ENCODE data around the gene OR4D2. TPM values are rescaled to one million over a fixed set of nuclear protein-coding genes. Genes with fewer than 3 reads are reported as not detected.

OR4D2 gene
- total and polyA plus RNA-seq, 2 of the 4 experiments (the other 2 are of a cell fraction), result not detected

DNA sequence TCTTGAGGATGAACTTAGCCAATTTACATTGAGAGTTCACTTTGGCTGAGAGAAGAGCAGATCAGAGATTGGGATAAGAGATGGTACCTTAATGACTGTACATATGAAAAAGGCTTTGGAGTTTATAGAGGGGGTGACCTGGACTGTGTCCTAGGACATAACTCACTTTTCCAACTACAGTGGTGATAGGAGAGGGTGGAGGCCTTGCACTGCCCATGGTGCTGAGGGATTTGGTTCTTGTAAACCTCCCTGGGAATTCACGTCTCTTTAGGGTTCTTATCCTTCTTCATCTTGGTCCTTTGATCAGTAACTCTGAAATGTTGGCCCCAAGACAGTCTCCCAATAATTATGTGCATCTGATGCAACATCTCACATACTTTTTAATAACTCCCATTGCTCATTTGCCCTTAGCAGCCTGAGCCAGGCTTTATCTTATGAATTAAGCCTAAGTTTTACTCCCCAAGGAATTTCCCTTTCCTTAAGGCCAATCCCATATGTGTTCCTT lies 18.8 kb upstream of the OR4D2 start, which contains the start of gene OR4D1:
TSS of gene OR4D1 (plus strand) at position 455 of the 505 bp plus-strand sequence. CDS start 6,770 bp downstream, outside the sequence.
- Histone ChIP-seq H3K9me3 (ENCODE audit: control insufficient read depth, insufficient read depth, low read length) (no peaks in the 10 kb centered on the region), H3K9me1 (ENCODE audit: insufficient read depth, low read length) (no peaks in the 10 kb centered on the region), H3K56ac (ENCODE audit: extremely low read depth, insufficient read depth, low read length) (no peak within 1 kb of the TSS), H4K5ac (ENCODE audit: low read depth, low read length) (no peak within 1 kb of the TSS), H3K27ac (ENCODE audit: insufficient read depth, low read length) (no peak within 1 kb of the TSS), H3K9ac (ENCODE audit: low read depth, low read length) (no peak within 1 kb of the TSS), H2AK9ac (replicated peaks; ENCODE audit: low read depth, low read length, poor library complexity) (no peak within 1 kb of the TSS), H4K91ac (ENCODE audit: insufficient read depth, low read depth, low read length) (no peak within 1 kb of the TSS), H2AFZ (replicated peaks; ENCODE audit: low read length, poor library complexity) (no peak within 1 kb of the TSS), H3K36me3 (ENCODE audit: control insufficient read depth, insufficient read depth, low read length) (no peaks in the 10 kb centered on the region), H3K4me2 (ENCODE audit: low read depth, low read length) (no peak within 1 kb of the TSS), H3K14ac (replicated peaks; ENCODE audit: low read depth, low read length) (no peak within 1 kb of the TSS), H3K4ac (ENCODE audit: low read depth, low read length) (no peak within 1 kb of the TSS), H2BK20ac (ENCODE audit: low read depth, low read length) (no peak within 1 kb of the TSS), H3K4me1 (ENCODE audit: control insufficient read depth, insufficient read depth, low read length) (no peaks in the 10 kb centered on the region), H2BK5ac (ENCODE audit: low read depth, low read length, poor library complexity, severe bottlenecking) (no peak within 1 kb of the TSS), H4K8ac (ENCODE audit: low read depth in 2 of 2, low read length in 2 of 2) (no peak within 1 kb of the TSS), H4K20me1 (ENCODE audit: insufficient read depth, low read length) (no peaks in the 10 kb centered on the region), H3K4me3 (ENCODE audit: insufficient read depth, low read depth, low read length) (no peak within 1 kb of the TSS), H2BK15ac (ENCODE audit: low read depth, low read length) (no peak within 1 kb of the TSS), H2AK5ac (ENCODE audit: low read depth, low read length) (no peak within 1 kb of the TSS), H3K23ac (ENCODE audit: low read depth, low read length) (no peak within 1 kb of the TSS), H3K27me3 (ENCODE audit: control insufficient read depth, insufficient read depth, low read length) (peaks cover 5% of the 10 kb centered on the region), H3K79me1 (ENCODE audit: low read depth in 1 of 2, low read length in 2 of 2) (no peaks in the 10 kb centered on the region), H2BK120ac (ENCODE audit: low read depth, low read length) (no peak within 1 kb of the TSS), H3K18ac (ENCODE audit: low read depth, low read length) (no peak within 1 kb of the TSS)
- ATAC-seq (ENCODE audit: low read depth), result no peak
- dilution Hi-C loops (cut with HindIII; ENCODE audit: low sequenced_read_pairs, unreplicated experiment), result no loop called here
- in situ Hi-C loops (cut with MboI; ENCODE audit: low sequenced_read_pairs), result no loop called here
- no TSS peak for BruUV-seq (replicated peaks)
- ChIA-PET CTCF (no interaction called here), POLR2A (ENCODE audit: unreplicated experiment) (no interaction called here)
- intact Hi-C loops (cut with micrococcal nuclease), result no loop called here
- TF ChIP-seq MAFK (IDR thresholded peaks at IDR 0.05; ENCODE audit: low read depth, low read length) (no peak), RCOR1 (IDR thresholded peaks at IDR 0.05; ENCODE audit: insufficient replicate concordance, low read length) (no peak), MXI1 (IDR thresholded peaks at IDR 0.05; ENCODE audit: borderline replicate concordance, low read depth, low read length) (no peak), RFX5 (IDR thresholded peaks at IDR 0.05; ENCODE audit: low read depth, low read length) (no peak), BHLHE40 (IDR thresholded peaks at IDR 0.05; ENCODE audit: low read depth, low read length) (no peak), CEBPB (IDR thresholded peaks at IDR 0.05; ENCODE audit: low read depth, low read length) (no peak), POLR2A (IDR thresholded peaks at IDR 0.05; ENCODE audit: low read depth, low read length) (no peak), FOS (IDR thresholded peaks at IDR 0.05; ENCODE audit: low read depth, low read length) (no peak), MAZ (IDR thresholded peaks at IDR 0.05; ENCODE audit: borderline replicate concordance, low read depth, low read length) (no peak)
- TF ChIP-seq, protein P1, sequence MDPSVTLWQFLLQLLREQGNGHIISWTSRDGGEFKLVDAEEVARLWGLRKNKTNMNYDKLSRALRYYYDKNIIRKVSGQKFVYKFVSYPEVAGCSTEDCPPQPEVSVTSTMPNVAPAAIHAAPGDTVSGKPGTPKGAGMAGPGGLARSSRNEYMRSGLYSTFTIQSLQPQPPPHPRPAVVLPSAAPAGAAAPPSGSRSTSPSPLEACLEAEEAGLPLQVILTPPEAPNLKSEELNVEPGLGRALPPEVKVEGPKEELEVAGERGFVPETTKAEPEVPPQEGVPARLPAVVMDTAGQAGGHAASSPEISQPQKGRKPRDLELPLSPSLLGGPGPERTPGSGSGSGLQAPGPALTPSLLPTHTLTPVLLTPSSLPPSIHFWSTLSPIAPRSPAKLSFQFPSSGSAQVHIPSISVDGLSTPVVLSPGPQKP (IDR thresholded peaks at IDR 0.05; ENCODE audit: borderline replicate concordance, low read depth, low read length), result no peak
- TF ChIP-seq, protein P2, sequence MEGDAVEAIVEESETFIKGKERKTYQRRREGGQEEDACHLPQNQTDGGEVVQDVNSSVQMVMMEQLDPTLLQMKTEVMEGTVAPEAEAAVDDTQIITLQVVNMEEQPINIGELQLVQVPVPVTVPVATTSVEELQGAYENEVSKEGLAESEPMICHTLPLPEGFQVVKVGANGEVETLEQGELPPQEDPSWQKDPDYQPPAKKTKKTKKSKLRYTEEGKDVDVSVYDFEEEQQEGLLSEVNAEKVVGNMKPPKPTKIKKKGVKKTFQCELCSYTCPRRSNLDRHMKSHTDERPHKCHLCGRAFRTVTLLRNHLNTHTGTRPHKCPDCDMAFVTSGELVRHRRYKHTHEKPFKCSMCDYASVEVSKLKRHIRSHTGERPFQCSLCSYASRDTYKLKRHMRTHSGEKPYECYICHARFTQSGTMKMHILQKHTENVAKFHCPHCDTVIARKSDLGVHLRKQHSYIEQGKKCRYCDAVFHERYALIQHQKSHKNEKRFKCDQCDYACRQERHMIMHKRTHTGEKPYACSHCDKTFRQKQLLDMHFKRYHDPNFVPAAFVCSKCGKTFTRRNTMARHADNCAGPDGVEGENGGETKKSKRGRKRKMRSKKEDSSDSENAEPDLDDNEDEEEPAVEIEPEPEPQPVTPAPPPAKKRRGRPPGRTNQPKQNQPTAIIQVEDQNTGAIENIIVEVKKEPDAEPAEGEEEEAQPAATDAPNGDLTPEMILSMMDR (conservative IDR thresholded peaks at IDR 0.05; ENCODE audit: low read depth, low read length), result no peak
- TF ChIP-seq, protein P3, sequence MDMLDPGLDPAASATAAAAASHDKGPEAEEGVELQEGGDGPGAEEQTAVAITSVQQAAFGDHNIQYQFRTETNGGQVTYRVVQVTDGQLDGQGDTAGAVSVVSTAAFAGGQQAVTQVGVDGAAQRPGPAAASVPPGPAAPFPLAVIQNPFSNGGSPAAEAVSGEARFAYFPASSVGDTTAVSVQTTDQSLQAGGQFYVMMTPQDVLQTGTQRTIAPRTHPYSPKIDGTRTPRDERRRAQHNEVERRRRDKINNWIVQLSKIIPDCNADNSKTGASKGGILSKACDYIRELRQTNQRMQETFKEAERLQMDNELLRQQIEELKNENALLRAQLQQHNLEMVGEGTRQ (IDR thresholded peaks at IDR 0.05; ENCODE audit: low read depth, low read length), result no peak
- WGBS, 2 experiments (ENCODE audit: extremely low coverage in 2 of 2, insufficient read length in 1 of 2), result no CpG with 5 or more reads among the region's 1 CpG
- DNase-seq, result no peak

All from IMR-90 (cell line).